HG02852 (cell line): ENCODE data around the gene TAS1R1.
"Not testable (repeated sequence)": the region's sequence is repeated elsewhere in the genome, so short reads cannot be mapped to it uniquely, and the experiment has no call there.

ENCODE experiments used
- ATAC-seq: cut with Tn5 transposase; IDR thresholded peaks from one replicate; pipeline ENCODE4 v1.9.1; 2021; ENCODE audit warnings: mild to moderate bottlenecking, moderate library complexity; ENCODE audit not compliant: unreplicated experiment

The TAS1R1 gene

GRCh38 chr1:6519935-6520671 lies 35.0 kb upstream of the TAS1R1 start:
- no peak for ATAC-seq

- ATAC-seq, result no peak
Observed at GRCh38 chr1:6521536-6521935, 33.6 kb upstream of the TAS1R1 start.

GRCh38 chr1:6523566-6523965 lies 31.5 kb upstream of the TAS1R1 start:
- no peak for ATAC-seq

- no peak for ATAC-seq
Observed at GRCh38 chr1:6526316-6526715, 28.8 kb upstream of the TAS1R1 start.

- no peak for ATAC-seq
Observed at GRCh38 chr1:6528492-6528891, 26.6 kb upstream of the TAS1R1 start.

GRCh38 chr1:6530504-6531160 lies 24.5 kb upstream of the TAS1R1 start:
- ATAC-seq, result no peak

GRCh38 chr1:6531996-6532395 lies 23.1 kb upstream of the TAS1R1 start:
- ATAC-seq, result no peak

GRCh38 chr1:6534248-6534822 lies 20.8 kb upstream of the TAS1R1 start:
- no peak for ATAC-seq

GRCh38 chr1:6535214-6535613 lies 19.9 kb upstream of the TAS1R1 start:
- no peak for ATAC-seq

- ATAC-seq, result no peak
Observed at GRCh38 chr1:6536291-6536690, 18.8 kb upstream of the TAS1R1 start.

GRCh38 chr1:6538956-6539355 lies 16.2 kb upstream of the TAS1R1 start:
- ATAC-seq, result no peak

GRCh38 chr1:6544831-6545230 lies 10.3 kb upstream of the TAS1R1 start:
- ATAC-seq, result no peak

GRCh38 chr1:6545276-6546112 lies 9.6 kb upstream of the TAS1R1 start:
- ATAC-seq, result no peak

- no peak for ATAC-seq
Observed at GRCh38 chr1:6546326-6546725, 8.8 kb upstream of the TAS1R1 start.

- no peak for ATAC-seq
Observed at GRCh38 chr1:6547301-6547700, 7.8 kb upstream of the TAS1R1 start.

- ATAC-seq, result peak; percentile 87
Observed at GRCh38 chr1:6554031-6554906, 838 bp upstream of the TAS1R1 start, which contains the start of gene NOL9. Gene NOL9 (minus strand): TSS chr1:6554513. CDS start chr1:6554502, 11 bp downstream.

GRCh38 chr1:6557597-6557996 lies 2.5 kb downstream of the TAS1R1 start:
- no peak for ATAC-seq

GRCh38 chr1:6559161-6559560 lies 4.1 kb downstream of the TAS1R1 start:
- ATAC-seq, result not testable (repeated sequence)

- no peak for ATAC-seq
Observed at GRCh38 chr1:6560267-6560666, 5.2 kb downstream of the TAS1R1 start.

GRCh38 chr1:6569033-6569432 lies 13.9 kb downstream of the TAS1R1 start:
- no peak for ATAC-seq
